ENCODE results near the gene ANKRD44.

ANKRD44 gene

GRCh38 chr2:197137826-197138477 lies 172.6 kb downstream of the ANKRD44 start:
- H3K27ac ChIP-seq = no peak overlapping the region
- in situ Hi-C loops (cut with HindIII; ENCODE audit: low pct_ligation_motif_present, low sequenced_read_pairs) = no loop called here
- H3K4me3 ChIP-seq (ENCODE audit: low read depth, low read length) = no peak overlapping the region
- DNase-seq = no peak
- H3K36me3 ChIP-seq (replicated peaks) = no peaks in the 10 kb centered on the region
- TF ChIP-seq CTCF (IDR thresholded peaks at IDR 0.05; ENCODE audit: low read depth, low read length, missing control alignments) = no peak
- no peaks in the 10 kb centered on the region for H3K27me3 ChIP-seq (replicated peaks)

GRCh38 chr2:197137231-197137630 lies 173.3 kb downstream of the ANKRD44 start:
- Histone ChIP-seq H3K27ac (no peak overlapping the region), H3K4me3 (ENCODE audit: low read depth, low read length) (no peak overlapping the region), H3K36me3 (replicated peaks) (no peaks in the 10 kb centered on the region), H3K27me3 (replicated peaks) (no peaks in the 10 kb centered on the region)
- in situ Hi-C loops (cut with HindIII; ENCODE audit: low pct_ligation_motif_present, low sequenced_read_pairs) = no loop called here
- TF ChIP-seq CTCF (IDR thresholded peaks at IDR 0.05; ENCODE audit: low read depth, low read length, missing control alignments) = peak; percentile 13
- DNase-seq = peak; percentile 62

- in situ Hi-C loops (cut with HindIII; ENCODE audit: low pct_ligation_motif_present, low sequenced_read_pairs) = no loop called here
- Histone ChIP-seq H3K27ac (no peak overlapping the region), H3K4me3 (ENCODE audit: low read depth, low read length) (no peak overlapping the region), H3K27me3 (replicated peaks) (no peaks in the 10 kb centered on the region), H3K36me3 (replicated peaks) (no peaks in the 10 kb centered on the region)
- no peak for DNase-seq
- no peak for TF ChIP-seq CTCF (IDR thresholded peaks at IDR 0.05; ENCODE audit: low read depth, low read length, missing control alignments)
Observed at GRCh38 chr2:197136452-197136851, 174.1 kb downstream of the ANKRD44 start.

GRCh38 chr2:197135806-197136205 lies 174.8 kb downstream of the ANKRD44 start:
- Histone ChIP-seq H3K36me3 (replicated peaks) (no peaks in the 10 kb centered on the region), H3K27ac (no peak overlapping the region)

GRCh38 chr2:197134206-197134605 lies 176.4 kb downstream of the ANKRD44 start:
- peak; percentile 8 for TF ChIP-seq CTCF (IDR thresholded peaks at IDR 0.05; ENCODE audit: low read depth, low read length, missing control alignments)
- H3K27me3 ChIP-seq (replicated peaks) = no peaks in the 10 kb centered on the region
- no peak overlapping the region for H3K4me3 ChIP-seq (ENCODE audit: low read depth, low read length)
- in situ Hi-C loops (cut with HindIII; ENCODE audit: low pct_ligation_motif_present, low sequenced_read_pairs) = no loop called here
- no peak overlapping the region for H3K27ac ChIP-seq
- H3K36me3 ChIP-seq (replicated peaks) = no peaks in the 10 kb centered on the region
- no peak for DNase-seq

More at GRCh38 chr2:197135806-197136205, 174.8 kb downstream of the ANKRD44 start:
- TF ChIP-seq CTCF (IDR thresholded peaks at IDR 0.05; ENCODE audit: low read depth, low read length, missing control alignments) = no peak
- H3K4me3 ChIP-seq (ENCODE audit: low read depth, low read length) = no peak overlapping the region
- in situ Hi-C loops (cut with HindIII; ENCODE audit: low pct_ligation_motif_present, low sequenced_read_pairs) = no loop called here
- no peak for DNase-seq
- H3K27me3 ChIP-seq (replicated peaks) = no peaks in the 10 kb centered on the region

- Histone ChIP-seq H3K27ac (no peak overlapping the region), H3K36me3 (replicated peaks) (no peaks in the 10 kb centered on the region), H3K27me3 (replicated peaks) (no peaks in the 10 kb centered on the region), H3K4me3 (ENCODE audit: low read depth, low read length) (no peak overlapping the region)
- no peak for DNase-seq
- TF ChIP-seq CTCF (IDR thresholded peaks at IDR 0.05; ENCODE audit: low read depth, low read length, missing control alignments) = no peak
- in situ Hi-C loops (cut with HindIII; ENCODE audit: low pct_ligation_motif_present, low sequenced_read_pairs) = no loop called here
Observed at GRCh38 chr2:197131558-197131855, 179.1 kb downstream of the ANKRD44 start.

All from brain microvascular endothelial cell (primary cell).